ENCODE measurements around the gene LRTM1. TPM values are rescaled to one million over a fixed set of nuclear protein-coding genes. Genes with fewer than 3 reads are reported as not detected.

LRTM1 gene
- total and polyA plus RNA-seq, 3 donors from 2014 or later: 0.22 TPM; not detected in 2

GRCh38 chr3:54931182-54931581 is 3.3 kb upstream of the LRTM1 start:
- H3K4me3 ChIP-seq: no peak overlapping the region
- H3K4me1 ChIP-seq: no peaks in the 10 kb centered on the region
- no peaks in the 10 kb centered on the region for H3K36me3 ChIP-seq (ENCODE audit: low read depth, missing control alignments)
- no peak overlapping the region for H3K27ac ChIP-seq
- H3K9me3 ChIP-seq: no peaks in the 10 kb centered on the region
- TF ChIP-seq POLR2A (IDR thresholded peaks at IDR 0.05) (no peak), CTCF (IDR thresholded peaks at IDR 0.05) (no peak)
- no peak for DNase-seq
- 77 to 88% methylated on average over 4 of the region's 4 CpGs for WGBS, 2 donors
- intact Hi-C loops (cut with DNase I; ENCODE audit: low total_unique reads): no loop called here
- no peaks in the 10 kb centered on the region for H3K27me3 ChIP-seq

GRCh38 chr3:54918516-54918915 is 9.3 kb downstream of the LRTM1 start:
- H3K4me3 ChIP-seq: no peak overlapping the region
- H3K4me1 ChIP-seq: no peaks in the 10 kb centered on the region
- no peak for TF ChIP-seq CTCF (IDR thresholded peaks at IDR 0.05)
- no peak for TF ChIP-seq POLR2A (IDR thresholded peaks at IDR 0.05)
- intact Hi-C loops (cut with DNase I; ENCODE audit: low total_unique reads): no loop called here
- H3K27me3 ChIP-seq: no peaks in the 10 kb centered on the region
- DNase-seq: no peak
- no peaks in the 10 kb centered on the region for H3K9me3 ChIP-seq
- 92 to 96% methylated on average over 12 of the region's 12 CpGs for WGBS, 2 donors
- no peak overlapping the region for H3K27ac ChIP-seq
- H3K36me3 ChIP-seq (ENCODE audit: low read depth, missing control alignments): no peaks in the 10 kb centered on the region

GRCh38 chr3:54917862-54918261 is 10.0 kb downstream of the LRTM1 start:
- 73 to 92% methylated on average over 4 of the region's 4 CpGs for WGBS, 2 donors
- intact Hi-C loops (cut with DNase I; ENCODE audit: low total_unique reads): no loop called here
- H3K36me3 ChIP-seq (ENCODE audit: low read depth, missing control alignments): no peaks in the 10 kb centered on the region
- no peak overlapping the region for H3K27ac ChIP-seq
- H3K4me3 ChIP-seq: no peak overlapping the region
- TF ChIP-seq CTCF (IDR thresholded peaks at IDR 0.05) (no peak), POLR2A (IDR thresholded peaks at IDR 0.05) (no peak)
- no peaks in the 10 kb centered on the region for H3K4me1 ChIP-seq
- H3K9me3 ChIP-seq: no peaks in the 10 kb centered on the region
- no peaks in the 10 kb centered on the region for H3K27me3 ChIP-seq
- no peak for DNase-seq

- 89 to 94% methylated on average over 2 of the region's 2 CpGs for WGBS, 2 donors
- intact Hi-C loops (cut with DNase I; ENCODE audit: low total_unique reads): no loop called here
- H3K36me3 ChIP-seq (ENCODE audit: low read depth, missing control alignments): no peaks in the 10 kb centered on the region
- H3K9me3 ChIP-seq: no peaks in the 10 kb centered on the region
- no peak for DNase-seq
- no peak for TF ChIP-seq CTCF (IDR thresholded peaks at IDR 0.05)
- H3K27ac ChIP-seq: no peak overlapping the region
- no peak overlapping the region for H3K4me3 ChIP-seq
- H3K27me3 ChIP-seq: no peaks in the 10 kb centered on the region
- H3K4me1 ChIP-seq: no peaks in the 10 kb centered on the region
Measured at GRCh38 chr3:54917174-54917573, 10.7 kb downstream of the LRTM1 start.

GRCh38 chr3:54916732-54917131 is 11.1 kb downstream of the LRTM1 start:
- H3K9me3 ChIP-seq: no peaks in the 10 kb centered on the region
- intact Hi-C loops (cut with DNase I; ENCODE audit: low total_unique reads): no loop called here
- no peak overlapping the region for H3K27ac ChIP-seq
- TF ChIP-seq POLR2A (IDR thresholded peaks at IDR 0.05) (no peak), CTCF (IDR thresholded peaks at IDR 0.05) (no peak)
- H3K36me3 ChIP-seq (ENCODE audit: low read depth, missing control alignments): no peaks in the 10 kb centered on the region
- H3K4me1 ChIP-seq: no peaks in the 10 kb centered on the region
- DNase-seq: no peak
- no peaks in the 10 kb centered on the region for H3K27me3 ChIP-seq
- H3K4me3 ChIP-seq: no peak overlapping the region

Measured in testis (tissue), 3 donors.